H9 (cell line): ENCODE measurements around the gene USP34. TPM values are rescaled to one million over a fixed set of nuclear protein-coding genes. Genes with fewer than 3 reads are reported as not detected.
"Not testable (repeated sequence)": the region's sequence is repeated elsewhere in the genome, so short reads cannot be mapped to it uniquely, and the experiment has no call there.

Source experiments
- DNase-seq: peaks from one replicate; pipeline ENCODE4 v3.0.0-alpha.2; 2017
- H2AFZ ChIP-seq: one replicate; pipeline ENCODE4 v1.6.1; 2013; ENCODE audit warnings: mild to moderate bottlenecking, low read length, control low read depth, moderate library complexity
- H2AK5ac ChIP-seq: 2 replicates; pipeline ENCODE4 v1.6.1; 2013; ENCODE audit warnings: low read length, control low read depth, mixed read lengths; ENCODE audit not compliant: insufficient read length
- H2BK120ac ChIP-seq: one replicate; pipeline ENCODE4 v1.6.1; 2013; ENCODE audit warnings: low read depth, mild to moderate bottlenecking, low read length, control low read depth, inconsistent platforms; ENCODE audit not compliant: poor library complexity, severe bottlenecking
- H2BK12ac ChIP-seq: 2 replicates; pipeline ENCODE4 v1.6.1; 2013; ENCODE audit warnings: low read length, control low read depth, mixed read lengths, low read depth; ENCODE audit not compliant: insufficient read length
- H2BK15ac ChIP-seq: 2 replicates; pipeline ENCODE4 v1.6.1; 2013; ENCODE audit warnings: low read depth, low read length, control low read depth
- H2BK20ac ChIP-seq: one replicate; pipeline ENCODE4 v1.6.1; 2013; ENCODE audit warnings: low read depth, mild to moderate bottlenecking, low read length, control low read depth, inconsistent platforms; ENCODE audit not compliant: poor library complexity, severe bottlenecking
- H2BK5ac ChIP-seq: 2 replicates; pipeline ENCODE4 v1.6.1; 2013; ENCODE audit warnings: low read length, control low read depth, mixed read lengths; ENCODE audit not compliant: insufficient read length
- H3K14ac ChIP-seq: 2 replicates; pipeline ENCODE4 v1.6.1; 2013; ENCODE audit warnings: low read length, control low read depth; ENCODE audit not compliant: insufficient read depth
- H3K18ac ChIP-seq: 2 replicates; pipeline ENCODE4 v1.6.1; 2013; ENCODE audit warnings: low read depth, mild to moderate bottlenecking, mixed read lengths, low read length, control low read depth; ENCODE audit not compliant: insufficient read length
- H3K23ac ChIP-seq: 2 replicates; pipeline ENCODE4 v1.6.1; 2013; ENCODE audit warnings: low read length, control low read depth, mixed read lengths, low read depth; ENCODE audit not compliant: insufficient read length
- H3K23me2 ChIP-seq: 2 replicates; pipeline ENCODE4 v1.6.1; 2013; ENCODE audit warnings: low read depth, mild to moderate bottlenecking, mixed read lengths, low read length, control low read depth; ENCODE audit not compliant: insufficient read length, poor library complexity, severe bottlenecking
- H3K27ac ChIP-seq: 2 replicates; pipeline ENCODE4 v1.5.1; 2013; ENCODE audit warnings: low read length, control low read depth, mixed read lengths, low read depth; ENCODE audit not compliant: insufficient read length
- H3K27me3 ChIP-seq: 2 replicates; pipeline ENCODE4 v1.6.1; 2013; ENCODE audit warnings: low read length, control low read depth, inconsistent platforms; ENCODE audit not compliant: insufficient read depth
- H3K4ac ChIP-seq: 2 replicates; pipeline ENCODE4 v1.6.1; 2013; ENCODE audit warnings: low read depth, mild to moderate bottlenecking, control low read depth, inconsistent platforms, low read length, moderate library complexity
- H3K4me1 ChIP-seq: 2 replicates; pipeline ENCODE4 v1.6.1; 2013; ENCODE audit warnings: low read length, control low read depth, inconsistent platforms; ENCODE audit not compliant: insufficient read depth
- H3K4me2 ChIP-seq: 2 replicates; pipeline ENCODE4 v1.6.1; 2013; ENCODE audit warnings: low read length, control low read depth, mixed read lengths; ENCODE audit not compliant: insufficient read length, insufficient read depth
- H3K56ac ChIP-seq: 2 replicates; pipeline ENCODE4 v1.6.1; 2013; ENCODE audit warnings: low read depth, mild to moderate bottlenecking, mixed read lengths, low read length, control low read depth; ENCODE audit not compliant: insufficient read length
- H3K79me1 ChIP-seq: 2 replicates; pipeline ENCODE4 v1.6.1; 2013; ENCODE audit warnings: low read depth, mild to moderate bottlenecking, moderate library complexity, low read length, control low read depth, inconsistent platforms; ENCODE audit not compliant: insufficient read depth, poor library complexity, severe bottlenecking
- H3K79me2 ChIP-seq: 2 replicates; pipeline ENCODE4 v1.6.1; 2013; ENCODE audit warnings: low read length, control low read depth, inconsistent platforms; ENCODE audit not compliant: insufficient read depth
- H3K9ac ChIP-seq: 2 replicates; pipeline ENCODE4 v1.6.1; 2013; ENCODE audit warnings: low read length, control low read depth, mixed read lengths; ENCODE audit not compliant: insufficient read length; ENCODE audit errors: extremely low read depth
- H3K9me3 ChIP-seq: one replicate; pipeline ENCODE4 v1.6.1; 2013; ENCODE audit warnings: low read depth, low read length, inconsistent platforms; ENCODE audit not compliant: control insufficient read depth
- H3T11ph ChIP-seq: one replicate; pipeline ENCODE4 v1.6.1; 2013; ENCODE audit warnings: mild to moderate bottlenecking, low read length, control low read depth, inconsistent platforms
- H4K20me1 ChIP-seq: one replicate; pipeline ENCODE4 v1.6.1; 2013; ENCODE audit not compliant: control insufficient read depth, insufficient read length, insufficient read depth
- H4K5ac ChIP-seq: 2 replicates; pipeline ENCODE4 v1.6.1; 2013; ENCODE audit warnings: low read depth, mild to moderate bottlenecking, mixed read lengths, low read length, control low read depth; ENCODE audit not compliant: insufficient read length
- H4K8ac ChIP-seq: replicated peaks from 2 replicates; pipeline ENCODE4 v1.6.1; 2013; ENCODE audit warnings: low read length, control low read depth, mixed read lengths, low read depth; ENCODE audit not compliant: insufficient read length
- H4K91ac ChIP-seq: 2 replicates; pipeline ENCODE4 v1.6.1; 2013; ENCODE audit warnings: low read depth, mild to moderate bottlenecking, moderate library complexity, mixed read lengths, low read length, control low read depth; ENCODE audit not compliant: insufficient read length
- H3K27ac Mint-ChIP-seq, 3 experiments: 2 replicates in 2 of 3; 3 replicates in 1 of 3; pipeline ENCODE4 v1.8.0; 2020 to 2021; ENCODE audit warnings: mixed read lengths in 3 of 3, mild to moderate bottlenecking in 1 of 3, moderate library complexity in 1 of 3
- H3K27me3 Mint-ChIP-seq: 2 replicates; pipeline ENCODE4 v1.8.0; 2021; ENCODE audit warnings: low read depth, mild to moderate bottlenecking, moderate library complexity, mixed read lengths
- H3K36me3 Mint-ChIP-seq, 3 experiments: 2 replicates in 2 of 3; 3 replicates in 1 of 3; pipeline ENCODE4 v1.8.0; 2020 to 2021; ENCODE audit warnings: low read depth in 3 of 3, mixed read lengths in 3 of 3; ENCODE audit not compliant: insufficient read depth in 1 of 3
- H3K4me1 Mint-ChIP-seq, 2 experiments: 2 replicates each; pipeline ENCODE4 v1.8.0; 2020; ENCODE audit warnings: mixed read lengths in 2 of 2
- H3K4me3 Mint-ChIP-seq, 2 experiments: 2 replicates in 1 of 2; 3 replicates in 1 of 2; pipeline ENCODE4 v1.8.0; 2020 to 2021; ENCODE audit warnings: mild to moderate bottlenecking in 2 of 2, mixed read lengths in 2 of 2, moderate library complexity in 1 of 2
- H3K9me3 Mint-ChIP-seq, 2 experiments: 2 replicates in 1 of 2; 3 replicates in 1 of 2; pipeline ENCODE4 v1.8.0; 2020; ENCODE audit warnings: mild to moderate bottlenecking in 2 of 2, mixed read lengths in 2 of 2, moderate library complexity in 1 of 2
- CTCF ChIP-seq: fragments of 200-600 bp; sonication (generic); conservative IDR thresholded peaks from 3 replicates; pipeline ENCODE4 v1.8.0; 2021; ENCODE audit warnings: antibody characterized with exemption, mild to moderate bottlenecking
- WGBS: extraction: QIAGEN DNeasy Blood & Tissue Kit; methylation state at CpG from one replicate; pipeline ENCODE4 v1.1.7; 2013; ENCODE audit warnings: missing lambda C conversion rate, low lambda C conversion rate, mixed read lengths; ENCODE audit not compliant: insufficient read length; ENCODE audit errors: extremely low coverage; 5-methylcytosine and 5-hydroxymethylcytosine counted together
- total RNA-seq: library from RNA; stranded (reverse); gene quantifications from 2 replicates; pipeline ENCODE4 v1.2.1, GENCODE V29; 2021

Gene USP34
- total RNA-seq, 1 experiment from 2014 or later, result 93.9 TPM

GRCh38 chr2:61469424-61470121 lies 1.3 kb downstream of the USP34 start:
- no CpG with 5 or more reads among the region's 8 CpGs for WGBS
- Histone ChIP-seq H4K91ac (no peak overlapping the region), H3K79me2 (peaks cover 40% of the 10 kb centered on the region; the same call in 1 of the 2 replicates), H3K27ac (peak overlapping the region; percentile 29), H3K4me1 (no peaks in the 10 kb centered on the region; the same call in 1 of the 2 replicates), H3K79me1 (peaks cover 2% of the 10 kb centered on the region), H2BK12ac (no peak overlapping the region), H2BK120ac (no peak overlapping the region), H3T11ph (no peak overlapping the region), H3K23ac (no peak overlapping the region), H3K9ac (peak overlapping the region; percentile 92), H2AK5ac (no peak overlapping the region), H3K14ac (peak overlapping the region; percentile 37; the same call in 1 of the 2 replicates), H3K9me3 (no peaks in the 10 kb centered on the region), H2BK20ac (no peak overlapping the region), H2BK15ac (no peak overlapping the region), H3K4me2 (peak overlapping the region; percentile 85), H4K5ac (no peak overlapping the region), H3K56ac (no peak overlapping the region), H3K4ac (no peak overlapping the region), H3K23me2 (peaks cover 7% of the 10 kb centered on the region), H2BK5ac (no peak overlapping the region), H3K27me3 (no peaks in the 10 kb centered on the region), H4K8ac (no peak overlapping the region), H4K20me1 (no peaks in the 10 kb centered on the region), H3K18ac (no peak overlapping the region), H2AFZ (no peak overlapping the region)
- peak overlapping the region; percentile 93 to 96 for H3K4me3 Mint-ChIP-seq
- peaks cover 6 to 26% (median 25%) of the 10 kb centered on the region in 3 experiments for H3K36me3 Mint-ChIP-seq
- H3K9me3 Mint-ChIP-seq, result no peaks in the 10 kb centered on the region; a peak in 1 of 5 replicates
- H3K4me1 Mint-ChIP-seq, result peaks cover 28 to 32% of the 10 kb centered on the region in 2 experiments
- peak overlapping the region; percentile 98 to 99 (median 99) for H3K27ac Mint-ChIP-seq
- DNase-seq, result no peak
- H3K27me3 Mint-ChIP-seq, result no peaks in the 10 kb centered on the region
- TF ChIP-seq CTCF, result no peak

GRCh38 chr2:61468231-61468630 lies 2.7 kb downstream of the USP34 start:
- not testable (repeated sequence) for H3K23me2 ChIP-seq, H3K27me3 ChIP-seq, H2BK120ac ChIP-seq, H2AK5ac ChIP-seq, H3K9ac ChIP-seq, H3K27me3 Mint-ChIP-seq, H3K4me3 Mint-ChIP-seq, H2BK12ac ChIP-seq, H3K4me2 ChIP-seq, H4K91ac ChIP-seq, H4K20me1 ChIP-seq, H3K14ac ChIP-seq, H3K23ac ChIP-seq, DNase-seq, H3K79me1 ChIP-seq, H2BK5ac ChIP-seq, H3T11ph ChIP-seq, H3K18ac ChIP-seq, H3K27ac ChIP-seq, H3K4ac ChIP-seq, H3K4me1 ChIP-seq, H2BK20ac ChIP-seq, H2AFZ ChIP-seq, H4K8ac ChIP-seq, H3K56ac ChIP-seq, H4K5ac ChIP-seq, H3K9me3 Mint-ChIP-seq, H3K9me3 ChIP-seq, H2BK15ac ChIP-seq
- Mint-ChIP-seq H3K27ac (peak overlapping the region in 1 of 3 experiments; percentile 91; a peak in 1 of 7 replicates), H3K36me3 (peaks cover 3 to 20% (median 19%) of the 10 kb centered on the region in 3 experiments; a peak in 6 of 7 replicates), H3K4me1 (peaks cover 37 to 44% of the 10 kb centered on the region in 2 experiments)
- peaks cover 45% of the 10 kb centered on the region; the same call in 1 of the 2 replicates for H3K79me2 ChIP-seq
- WGBS, result no CpG with 5 or more reads among the region's 10 CpGs
